Astrocyte (in vitro differentiated cells and primary cell): Measurements from ENCODE around the gene INPP4B. TPM values are rescaled to one million over a fixed set of nuclear protein-coding genes. Genes with fewer than 3 reads are reported as not detected.
A peak's percentile ranks its signal among the peaks of the same experiment; 100 is the strongest.

Source experiments
- DNase-seq: peaks from one replicate; pipeline ENCODE4 v3.0.0-alpha.2; 2010; ENCODE audit warnings: low read depth
- FAIRE-seq: peaks from 2 replicates; lab custom pipeline; 2011; peaks lifted over from hg19 to GRCh38; lab: Jason Lieb, UNC
- H2AFZ ChIP-seq: 2 replicates; pipeline ENCODE4 v1.6.0; 2012; ENCODE audit warnings: low read depth, low read length, inconsistent platforms
- H3K27ac ChIP-seq: 2 replicates; pipeline ENCODE4 v1.5.1; 2011; ENCODE audit warnings: low read depth, low read length, inconsistent platforms
- H3K27me3 ChIP-seq: 2 replicates; pipeline ENCODE4 v1.6.0; 2011; ENCODE audit warnings: low read length, inconsistent platforms; ENCODE audit not compliant: insufficient read depth
- H3K36me3 ChIP-seq: 2 replicates; pipeline ENCODE4 v1.5.1; 2011; ENCODE audit warnings: low read length, inconsistent platforms; ENCODE audit not compliant: insufficient read depth
- H3K4me1 ChIP-seq: 2 replicates; pipeline ENCODE4 v1.5.1; 2011; ENCODE audit warnings: low read length, inconsistent platforms; ENCODE audit not compliant: insufficient read depth
- H3K4me2 ChIP-seq: 2 replicates; pipeline ENCODE4 v1.6.0; 2012; ENCODE audit warnings: low read length, inconsistent platforms
- H3K4me3 ChIP-seq: 2 replicates; pipeline ENCODE4 v1.5.1; 2011; ENCODE audit warnings: low read depth, mild to moderate bottlenecking, low read length, inconsistent platforms; ENCODE audit not compliant: insufficient read depth
- H3K79me2 ChIP-seq: 2 replicates; pipeline ENCODE4 v1.6.0; 2012; ENCODE audit warnings: mild to moderate bottlenecking, low read length, inconsistent platforms; ENCODE audit not compliant: insufficient read depth
- H3K9ac ChIP-seq: 2 replicates; pipeline ENCODE4 v1.6.0; 2012; ENCODE audit warnings: mild to moderate bottlenecking, low read length, inconsistent platforms
- H3K9me3 ChIP-seq: 2 replicates; pipeline ENCODE4 v1.5.1; 2012; ENCODE audit warnings: low read depth, mild to moderate bottlenecking, low read length, inconsistent platforms; ENCODE audit not compliant: insufficient read depth
- H4K20me1 ChIP-seq: 2 replicates; pipeline ENCODE4 v1.6.0; 2012; ENCODE audit warnings: low read length, inconsistent platforms; ENCODE audit not compliant: insufficient read depth
- H3K27ac Mint-ChIP-seq: one replicate; pipeline ENCODE4 v1.8.0; 2021; ENCODE audit warnings: mild to moderate bottlenecking, mixed read lengths; ENCODE audit not compliant: unreplicated experiment
- H3K27me3 Mint-ChIP-seq: one replicate; pipeline ENCODE4 v1.8.0; 2021; ENCODE audit warnings: low read depth, mixed read lengths; ENCODE audit not compliant: unreplicated experiment
- H3K36me3 Mint-ChIP-seq: one replicate; pipeline ENCODE4 v1.8.0; 2021; ENCODE audit warnings: low read depth, mixed read lengths; ENCODE audit not compliant: unreplicated experiment
- H3K4me1 Mint-ChIP-seq: one replicate; pipeline ENCODE4 v1.8.0; 2021; ENCODE audit warnings: low read depth, mixed read lengths; ENCODE audit not compliant: unreplicated experiment
- H3K4me3 Mint-ChIP-seq: one replicate; pipeline ENCODE4 v1.8.0; 2021; ENCODE audit warnings: mild to moderate bottlenecking, moderate library complexity, mixed read lengths; ENCODE audit not compliant: unreplicated experiment
- H3K9me3 Mint-ChIP-seq: one replicate; pipeline ENCODE4 v1.8.0; 2021; ENCODE audit warnings: mild to moderate bottlenecking, mixed read lengths; ENCODE audit not compliant: unreplicated experiment
- CTCF ChIP-seq: IDR thresholded peaks from 2 replicates; pipeline ENCODE4 v1.5.1; 2011; ENCODE audit warnings: low read depth, mild to moderate bottlenecking, inconsistent platforms, low read length, moderate library complexity; ENCODE audit not compliant: insufficient read depth
- EZH2 ChIP-seq: IDR thresholded peaks from 2 replicates; pipeline ENCODE4 v1.6.1; 2012; ENCODE audit warnings: mild to moderate bottlenecking, low read length, inconsistent platforms; ENCODE audit not compliant: insufficient read depth
- total RNA-seq: library from RNA; stranded (reverse); gene quantifications from 2 replicates; pipeline ENCODE4 v1.2.1, GENCODE V29; 2021

Gene INPP4B
- total RNA-seq, 1 donor from 2014 or later: 2.8 TPM

GRCh38 chr4:142285222-142285583 lies 560.9 kb downstream of the INPP4B start:
- no peaks in the 10 kb centered on the region for H3K36me3 ChIP-seq
- no peaks in the 10 kb centered on the region for H3K27me3 ChIP-seq
- H3K9ac ChIP-seq: no peak overlapping the region
- TF ChIP-seq EZH2 (no peak), CTCF (no peak)
- Mint-ChIP-seq H3K27ac (no peak overlapping the region), H3K4me1 (peaks cover 4% of the 10 kb centered on the region), H3K36me3 (no peaks in the 10 kb centered on the region), H3K27me3 (no peaks in the 10 kb centered on the region), H3K9me3 (peaks cover 1% of the 10 kb centered on the region), H3K4me3 (no peak overlapping the region)
- no peak overlapping the region for H3K4me2 ChIP-seq
- no peaks in the 10 kb centered on the region for H3K79me2 ChIP-seq
- H4K20me1 ChIP-seq: no peaks in the 10 kb centered on the region
- H3K4me3 ChIP-seq: no peak overlapping the region
- no peak overlapping the region for H3K27ac ChIP-seq
- DNase-seq (no peak), FAIRE-seq (no peak)
- no peaks in the 10 kb centered on the region for H3K4me1 ChIP-seq
- H2AFZ ChIP-seq: no peak overlapping the region
- peaks cover 3% of the 10 kb centered on the region for H3K9me3 ChIP-seq

GRCh38 chr4:142284402-142285221 lies 561.5 kb downstream of the INPP4B start:
- H3K9ac ChIP-seq: no peak overlapping the region
- H3K9me3 Mint-ChIP-seq: peaks cover 1% of the 10 kb centered on the region
- TF ChIP-seq EZH2 (no peak), CTCF (no peak)
- H2AFZ ChIP-seq: no peak overlapping the region
- no peaks in the 10 kb centered on the region for H3K36me3 ChIP-seq
- H3K36me3 Mint-ChIP-seq: no peaks in the 10 kb centered on the region
- DNase-seq: no peak
- H3K4me1 ChIP-seq: no peaks in the 10 kb centered on the region
- H3K4me3 Mint-ChIP-seq: no peak overlapping the region
- H4K20me1 ChIP-seq: no peaks in the 10 kb centered on the region
- no peak overlapping the region for H3K27ac Mint-ChIP-seq
- no peaks in the 10 kb centered on the region for H3K79me2 ChIP-seq
- H3K27me3 Mint-ChIP-seq: no peaks in the 10 kb centered on the region
- no peaks in the 10 kb centered on the region for H3K27me3 ChIP-seq
- H3K4me2 ChIP-seq: no peak overlapping the region
- no peak overlapping the region for H3K4me3 ChIP-seq
- peaks cover 2% of the 10 kb centered on the region for H3K9me3 ChIP-seq
- H3K4me1 Mint-ChIP-seq: peaks cover 4% of the 10 kb centered on the region
- H3K27ac ChIP-seq: no peak overlapping the region
- FAIRE-seq: no peak

GRCh38 chr4:142282870-142283431 lies 563.1 kb downstream of the INPP4B start:
- no peaks in the 10 kb centered on the region for H3K27me3 ChIP-seq
- H3K9me3 Mint-ChIP-seq: no peaks in the 10 kb centered on the region
- H3K27ac Mint-ChIP-seq: no peak overlapping the region
- no peak overlapping the region for H3K4me3 ChIP-seq
- H3K36me3 ChIP-seq: no peaks in the 10 kb centered on the region
- TF ChIP-seq CTCF (peak; percentile 37), EZH2 (no peak)
- no peaks in the 10 kb centered on the region for H3K79me2 ChIP-seq
- no peak overlapping the region for H2AFZ ChIP-seq
- no peak overlapping the region for H3K27ac ChIP-seq
- peaks cover 11% of the 10 kb centered on the region for H3K4me1 Mint-ChIP-seq
- no peaks in the 10 kb centered on the region for H4K20me1 ChIP-seq
- no peaks in the 10 kb centered on the region for H3K36me3 Mint-ChIP-seq
- H3K27me3 Mint-ChIP-seq: no peaks in the 10 kb centered on the region
- H3K4me1 ChIP-seq: no peaks in the 10 kb centered on the region
- DNase-seq (no peak), FAIRE-seq (no peak)
- no peak overlapping the region for H3K9ac ChIP-seq
- no peak overlapping the region for H3K4me3 Mint-ChIP-seq
- no peaks in the 10 kb centered on the region for H3K9me3 ChIP-seq
- no peak overlapping the region for H3K4me2 ChIP-seq
